ENCODE measurements around the gene GSE1. TPM values are rescaled to one million over a fixed set of nuclear protein-coding genes. Genes with fewer than 3 reads are reported as not detected.
A peak's percentile ranks its signal among the peaks of the same experiment; 100 is the strongest.

GSE1 gene
- total RNA-seq, 1 donor from 2014 or later, result 12.9 TPM

DNA sequence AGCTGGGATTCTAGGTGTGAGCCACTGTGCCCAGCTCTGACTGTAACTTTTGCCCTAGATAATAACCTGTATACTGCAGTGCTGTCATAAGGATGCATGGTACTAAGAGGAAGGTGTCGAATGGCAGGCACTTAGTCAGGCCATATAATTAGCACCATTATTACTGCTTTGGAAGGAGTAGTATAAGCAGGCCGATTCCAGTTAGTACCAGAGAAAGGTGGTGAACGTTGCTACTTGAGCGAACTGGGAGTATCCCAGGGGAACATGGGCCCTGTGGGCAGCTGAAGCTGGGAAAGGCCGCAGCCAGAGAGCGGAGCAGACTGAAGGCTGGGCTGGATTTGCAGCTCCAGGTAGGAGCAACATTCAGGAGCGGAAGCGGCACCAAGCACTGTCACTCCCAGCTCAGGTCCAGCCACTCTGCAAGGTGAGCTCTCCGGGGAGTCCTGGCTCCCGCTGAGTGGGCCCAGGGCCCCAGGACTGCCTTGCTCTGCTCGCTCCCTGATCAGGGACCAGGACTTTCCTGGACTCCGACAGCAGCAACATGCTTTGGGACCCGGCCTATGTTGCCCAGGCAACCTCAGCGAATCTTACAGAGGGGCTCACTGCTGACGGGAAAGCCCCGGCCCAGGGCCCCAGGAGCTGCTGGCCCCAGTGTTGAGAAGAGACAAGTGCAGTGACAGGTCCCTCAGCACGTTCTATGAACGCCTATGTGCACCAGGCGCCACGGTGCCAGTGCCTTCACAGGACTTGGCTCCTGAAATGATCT is 109.2 kb downstream of the GSE1 start:
- H3K27me3 ChIP-seq (ENCODE audit: control insufficient read depth, insufficient read depth, low read length), result no peaks in the 10 kb centered on the region
- TF ChIP-seq, protein P1, sequence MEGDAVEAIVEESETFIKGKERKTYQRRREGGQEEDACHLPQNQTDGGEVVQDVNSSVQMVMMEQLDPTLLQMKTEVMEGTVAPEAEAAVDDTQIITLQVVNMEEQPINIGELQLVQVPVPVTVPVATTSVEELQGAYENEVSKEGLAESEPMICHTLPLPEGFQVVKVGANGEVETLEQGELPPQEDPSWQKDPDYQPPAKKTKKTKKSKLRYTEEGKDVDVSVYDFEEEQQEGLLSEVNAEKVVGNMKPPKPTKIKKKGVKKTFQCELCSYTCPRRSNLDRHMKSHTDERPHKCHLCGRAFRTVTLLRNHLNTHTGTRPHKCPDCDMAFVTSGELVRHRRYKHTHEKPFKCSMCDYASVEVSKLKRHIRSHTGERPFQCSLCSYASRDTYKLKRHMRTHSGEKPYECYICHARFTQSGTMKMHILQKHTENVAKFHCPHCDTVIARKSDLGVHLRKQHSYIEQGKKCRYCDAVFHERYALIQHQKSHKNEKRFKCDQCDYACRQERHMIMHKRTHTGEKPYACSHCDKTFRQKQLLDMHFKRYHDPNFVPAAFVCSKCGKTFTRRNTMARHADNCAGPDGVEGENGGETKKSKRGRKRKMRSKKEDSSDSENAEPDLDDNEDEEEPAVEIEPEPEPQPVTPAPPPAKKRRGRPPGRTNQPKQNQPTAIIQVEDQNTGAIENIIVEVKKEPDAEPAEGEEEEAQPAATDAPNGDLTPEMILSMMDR (IDR thresholded peaks at IDR 0.05; ENCODE audit: insufficient read depth, low read length, severe bottlenecking), result no peak
- H3K36me3 ChIP-seq (ENCODE audit: control insufficient read depth, insufficient read depth, low read length), result peaks cover 28% of the 10 kb centered on the region
- no peak for FAIRE-seq
- no peak overlapping the region for H3K4me3 ChIP-seq (ENCODE audit: low read depth, low read length)
- DNase-seq (ENCODE audit: low read depth), result no peak

DNA sequence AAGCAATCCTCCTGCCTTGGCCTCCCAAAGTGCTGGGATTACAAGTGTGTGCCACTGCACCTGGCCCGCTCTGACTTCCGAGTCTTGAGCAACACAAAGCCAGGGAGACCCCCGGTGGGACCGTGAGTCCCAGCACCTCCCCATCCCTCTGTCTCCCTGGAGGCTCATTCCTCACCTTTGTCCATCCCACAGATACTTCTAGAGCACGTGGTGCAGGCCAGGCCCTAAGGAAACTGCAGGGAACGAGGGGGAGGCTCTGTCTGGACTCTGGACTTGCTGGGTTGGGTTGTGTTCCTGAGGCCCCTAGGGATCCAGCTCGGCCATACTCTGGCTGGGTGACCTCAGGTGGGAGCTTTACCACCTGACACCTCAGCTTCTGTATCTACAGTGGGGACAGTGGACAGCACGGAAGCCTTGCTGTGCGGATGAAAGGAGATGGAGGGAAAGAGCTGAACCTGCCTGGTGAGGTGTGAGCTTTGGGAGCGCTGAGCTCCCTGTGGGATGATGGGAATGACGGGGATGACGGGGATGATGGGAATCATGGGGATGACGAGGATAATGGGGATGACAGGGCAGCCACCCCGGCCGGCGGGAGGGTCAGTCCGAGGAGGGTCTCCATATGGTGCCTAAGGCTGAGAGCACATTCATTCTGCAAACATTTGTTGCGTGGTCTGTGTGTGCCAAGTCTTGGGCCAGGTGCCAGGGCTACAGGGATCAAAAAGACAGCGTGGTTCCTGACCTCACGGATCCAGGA is 111.2 kb downstream of the GSE1 start:
- TF ChIP-seq, protein P1 (IDR thresholded peaks at IDR 0.05; ENCODE audit: insufficient read depth, low read length, severe bottlenecking), result no peak
- FAIRE-seq, result peak; percentile 43
- no peak for DNase-seq (ENCODE audit: low read depth)
- no peak overlapping the region for H3K4me3 ChIP-seq (ENCODE audit: low read depth, low read length)
- H3K27me3 ChIP-seq (ENCODE audit: control insufficient read depth, insufficient read depth, low read length), result no peaks in the 10 kb centered on the region
- peaks cover 30% of the 10 kb centered on the region for H3K36me3 ChIP-seq (ENCODE audit: control insufficient read depth, insufficient read depth, low read length)

DNA sequence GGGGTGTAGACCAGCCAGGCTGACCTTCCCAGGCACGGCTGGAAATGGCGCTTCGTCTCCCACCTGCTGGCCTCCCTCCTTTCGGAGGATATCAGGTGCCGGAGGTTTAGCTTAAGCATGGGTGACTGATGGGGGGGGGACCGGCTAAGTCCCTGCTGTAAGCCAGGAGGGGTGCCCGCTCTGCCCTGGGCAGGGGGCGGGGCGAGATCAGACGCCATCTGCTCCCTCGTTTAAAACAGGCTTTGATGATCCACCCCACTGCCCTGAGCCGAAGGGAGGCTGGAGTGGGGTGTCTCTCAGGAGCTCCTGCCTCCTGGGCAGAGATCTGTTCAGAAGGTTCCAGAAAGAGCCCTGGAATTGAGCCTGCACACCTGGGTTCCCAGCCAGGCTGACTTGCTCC is 111.8 kb downstream of the GSE1 start:
- no peak for FAIRE-seq
- TF ChIP-seq, protein P1 (IDR thresholded peaks at IDR 0.05; ENCODE audit: insufficient read depth, low read length, severe bottlenecking), result no peak
- H3K36me3 ChIP-seq (ENCODE audit: control insufficient read depth, insufficient read depth, low read length), result peaks cover 32% of the 10 kb centered on the region
- DNase-seq (ENCODE audit: low read depth), result no peak
- H3K27me3 ChIP-seq (ENCODE audit: control insufficient read depth, insufficient read depth, low read length), result no peaks in the 10 kb centered on the region
- no peak overlapping the region for H3K4me3 ChIP-seq (ENCODE audit: low read depth, low read length)

Other genes starting within 250 kb of the GSE1 start
- 0.26 and 2.0 TPM in 2 replicates for gene GINS2, start 75.6 kb downstream of the GSE1 start, total RNA-seq
- 157 and 167 TPM in 2 replicates for gene C16orf74, start 137.8 kb downstream of the GSE1 start, total RNA-seq
- gene EMC8, start 186.2 kb downstream of the GSE1 start, total RNA-seq, result 22.8 and 26.3 TPM in 2 replicates
- gene COX4I1, start 186.4 kb downstream of the GSE1 start, total RNA-seq, result 591 and 639 TPM in 2 replicates